Limb (tissue), 2 donors: ENCODE data around the gene PFKFB2.

Experiments used
- DNase-seq, 2 donors: peaks; one replicate each; pipeline ENCODE4 v3.0.0-alpha.2; 2016; ENCODE audit errors: extremely low spot score in 2 of 2

Gene PFKFB2

DNA sequence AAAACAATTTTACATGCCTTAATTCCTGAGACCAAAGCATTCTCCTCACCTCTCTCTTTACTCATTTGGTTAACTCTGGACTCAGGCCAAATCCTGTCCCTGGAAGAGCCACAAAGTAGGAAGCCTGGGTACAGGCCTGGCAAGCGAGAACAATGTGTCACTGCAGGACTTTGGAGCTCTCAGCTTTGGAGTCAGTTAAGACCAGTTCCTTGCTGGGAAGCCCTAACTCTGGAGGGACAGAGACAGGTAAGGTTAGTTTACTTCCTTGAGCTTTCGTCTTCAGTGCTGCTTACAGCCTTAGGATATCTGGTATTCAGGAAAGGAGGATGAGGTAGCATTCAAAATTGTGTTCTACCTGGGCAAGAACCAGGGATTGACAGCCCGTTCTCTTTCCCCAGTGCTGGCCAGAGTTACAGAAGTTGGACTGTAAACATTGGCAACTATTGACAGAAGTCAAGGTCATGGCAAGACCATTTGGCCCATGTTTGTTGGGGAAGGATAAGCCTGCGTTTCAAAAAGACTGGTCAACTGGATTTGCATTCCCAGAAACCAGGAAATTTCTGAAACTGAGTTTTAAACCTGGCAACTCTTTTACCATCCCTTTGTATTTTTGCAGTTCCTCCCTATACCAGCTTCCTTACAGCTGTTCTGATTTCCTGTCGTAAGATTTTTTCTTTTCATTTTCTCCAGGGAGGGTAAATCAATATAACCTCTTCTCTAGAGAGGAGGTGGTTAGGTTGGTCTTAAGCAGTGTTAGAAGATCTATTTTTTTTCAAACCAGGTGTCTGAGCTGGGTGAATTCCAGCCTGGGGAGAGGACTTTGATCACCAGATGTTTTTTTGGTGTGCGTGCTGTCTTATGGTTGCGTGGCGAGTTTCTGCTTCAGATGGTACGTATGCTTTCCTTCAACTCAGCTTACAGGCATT is 35.9 kb downstream of the PFKFB2 start, which contains the start of gene C4BPB:
C4BPB (plus strand) TSS at position 160 of the 926 bp plus-strand sequence; CDS start at position 832, 672 bp downstream.
- no peak for DNase-seq

DNA sequence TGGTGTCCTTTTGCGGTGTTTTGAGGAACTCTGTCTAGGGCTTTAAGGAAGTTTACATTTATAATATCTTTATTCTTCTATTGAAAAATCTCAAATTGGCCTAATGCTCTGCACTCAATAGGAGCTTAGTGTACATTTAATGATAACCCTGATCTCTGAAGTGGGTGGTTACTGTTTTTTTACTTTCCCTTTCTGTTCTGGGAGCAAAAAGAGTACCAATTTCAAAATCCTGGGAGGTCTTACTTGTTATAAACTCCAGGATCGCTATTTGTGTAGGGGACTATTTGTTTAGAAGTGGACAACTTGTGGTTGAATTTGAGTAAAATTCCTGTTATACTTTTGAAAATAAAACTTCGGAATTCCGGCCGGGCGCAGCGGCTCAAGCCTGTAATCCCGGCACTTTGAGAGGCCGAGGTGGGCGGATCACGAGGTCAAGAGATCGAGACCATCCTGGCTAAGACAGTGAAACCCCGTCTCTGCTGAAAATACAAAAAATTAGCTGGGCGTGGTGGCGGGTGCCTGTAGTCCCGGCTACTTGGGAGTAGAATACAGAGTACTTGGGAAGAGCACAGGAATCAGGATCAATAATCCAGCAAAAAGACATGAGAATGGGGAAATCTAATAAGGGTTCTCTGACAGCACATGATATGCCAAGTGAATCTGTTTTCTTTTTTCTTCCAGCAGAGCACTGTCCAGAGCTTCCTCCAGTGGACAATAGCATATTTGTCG is 36.7 kb downstream of the PFKFB2 start:
- DNase-seq: no peak

DNA sequence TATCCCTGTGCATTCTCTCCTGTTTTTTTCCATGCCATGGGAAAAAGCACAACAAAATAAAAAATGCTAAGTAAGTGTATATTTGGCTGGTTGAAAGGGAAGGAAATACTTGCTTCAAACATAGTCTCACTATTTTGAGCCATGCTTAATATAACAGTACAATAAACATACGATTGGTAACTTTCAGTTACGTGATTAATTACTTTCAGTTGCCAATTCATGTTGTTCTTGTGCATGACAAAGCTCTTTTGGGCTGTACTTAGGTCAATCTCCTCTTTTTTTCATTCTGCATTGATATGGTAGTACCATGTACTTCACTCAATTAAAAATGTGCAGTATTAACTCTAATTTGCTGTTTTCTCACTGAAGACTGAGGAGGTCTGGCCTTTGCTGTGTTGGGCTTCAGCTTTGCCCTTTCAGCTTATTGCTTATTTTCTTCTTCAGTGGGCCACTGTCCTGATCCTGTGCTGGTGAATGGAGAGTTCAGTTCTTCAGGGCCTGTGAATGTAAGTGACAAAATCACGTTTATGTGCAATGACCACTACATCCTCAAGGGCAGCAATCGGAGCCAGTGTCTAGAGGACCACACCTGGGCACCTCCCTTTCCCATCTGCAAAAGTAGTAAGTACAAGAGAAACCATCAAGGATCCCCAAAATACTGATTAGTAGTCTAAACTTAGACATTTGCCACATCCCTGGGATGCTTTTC is 38.3 kb downstream of the PFKFB2 start:
- no peak for DNase-seq

- DNase-seq: no peak
These were observed 40.9 kb downstream of the PFKFB2 start for GRCh38 chr1:207093944-207094343.

GRCh38 chr1:207097871-207098324 is 44.8 kb downstream of the PFKFB2 start:
- no peak for DNase-seq

- DNase-seq: no peak
These were observed 48.6 kb downstream of the PFKFB2 start for GRCh38 chr1:207101720-207102119.

- no peak for DNase-seq
These were observed 49.1 kb downstream of the PFKFB2 start for GRCh38 chr1:207102146-207102545.

DNA sequence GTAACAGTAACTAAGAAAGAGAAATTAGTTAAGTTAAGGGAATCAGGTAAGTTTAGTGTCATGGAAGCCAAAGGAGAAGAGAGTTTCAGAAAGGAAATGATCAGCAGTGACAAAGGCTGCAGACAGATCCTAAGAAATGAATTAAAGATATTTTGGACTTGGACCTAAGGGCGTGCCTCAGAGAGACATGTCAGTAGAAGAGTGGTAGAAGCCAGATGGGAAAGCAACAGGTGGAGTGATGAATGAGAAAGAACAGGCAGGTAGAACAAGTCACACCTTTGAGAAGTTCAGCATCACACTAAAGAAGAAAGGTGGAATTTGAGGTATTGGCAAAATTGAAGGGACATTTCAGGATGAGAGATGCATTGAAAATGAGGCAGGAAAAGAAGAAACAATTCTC is 49.6 kb downstream of the PFKFB2 start:
- no peak for DNase-seq

DNA sequence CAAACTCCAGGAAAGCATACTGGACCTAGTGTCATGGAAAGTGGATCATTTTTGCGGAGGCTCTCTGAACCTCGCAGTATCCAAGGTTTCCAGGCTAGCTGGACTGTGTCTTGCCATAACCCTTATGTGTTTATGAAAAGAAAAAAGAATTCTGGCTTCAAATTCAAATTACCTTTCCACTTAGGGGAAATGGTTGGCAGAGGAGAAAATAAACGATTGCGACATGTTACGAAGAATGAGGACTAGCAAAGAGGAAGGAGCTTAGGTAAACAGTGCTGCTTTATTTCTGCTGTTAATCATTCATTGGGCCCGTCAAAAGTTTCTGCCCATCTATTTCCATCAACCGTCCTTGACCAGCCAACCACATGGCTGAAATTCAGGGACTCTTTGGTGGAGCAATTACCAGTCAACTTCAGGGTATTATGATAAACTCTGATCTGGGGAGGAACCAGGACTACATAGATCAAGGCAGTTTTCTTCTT is 50.9 kb downstream of the PFKFB2 start, which contains the start of gene C4BPA:
C4BPA (plus strand) TSS at position 342 of the 482 bp plus-strand sequence. CDS start 8,793 bp downstream, outside the sequence.
- DNase-seq: no peak

- no peak for DNase-seq
These were observed 55.9 kb downstream of the PFKFB2 start for GRCh38 chr1:207109004-207109403.

DNA sequence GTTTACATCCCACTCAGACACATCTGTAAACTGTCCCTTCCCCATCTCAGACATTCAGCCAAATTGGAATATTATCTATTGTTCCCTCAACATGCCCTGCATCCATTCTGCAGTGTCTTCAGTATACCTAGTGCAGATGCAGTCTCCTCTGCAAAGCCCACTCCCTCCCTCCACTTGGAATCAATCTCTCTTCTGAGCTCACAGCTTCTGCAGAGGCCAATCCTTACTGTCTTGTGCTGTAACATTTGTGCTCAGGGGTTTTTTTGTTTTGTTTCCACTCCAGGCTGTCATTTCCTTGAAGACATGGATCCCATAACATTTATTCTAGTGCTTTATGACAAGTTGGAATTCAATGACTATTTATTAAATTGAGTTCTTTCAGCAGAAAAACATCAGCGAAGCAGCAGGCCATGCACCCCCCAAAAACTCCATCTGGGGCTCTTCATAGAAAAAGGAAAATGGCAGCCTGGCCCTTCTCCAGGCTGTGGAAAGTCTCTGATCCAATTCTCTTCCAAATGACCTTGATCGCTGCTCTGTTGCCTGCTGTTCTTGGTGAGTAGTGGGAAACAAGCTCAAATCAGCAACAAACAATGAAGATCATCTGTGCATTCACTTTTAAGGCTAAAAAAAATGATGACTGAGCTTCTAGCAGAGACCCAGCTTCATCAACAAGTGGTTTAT is 59.7 kb downstream of the PFKFB2 start:
- DNase-seq: no peak

- DNase-seq: no peak
These were observed 62.2 kb downstream of the PFKFB2 start for GRCh38 chr1:207115269-207115668.

- DNase-seq: no peak
These were observed 71.3 kb downstream of the PFKFB2 start for GRCh38 chr1:207124389-207124788.

DNA sequence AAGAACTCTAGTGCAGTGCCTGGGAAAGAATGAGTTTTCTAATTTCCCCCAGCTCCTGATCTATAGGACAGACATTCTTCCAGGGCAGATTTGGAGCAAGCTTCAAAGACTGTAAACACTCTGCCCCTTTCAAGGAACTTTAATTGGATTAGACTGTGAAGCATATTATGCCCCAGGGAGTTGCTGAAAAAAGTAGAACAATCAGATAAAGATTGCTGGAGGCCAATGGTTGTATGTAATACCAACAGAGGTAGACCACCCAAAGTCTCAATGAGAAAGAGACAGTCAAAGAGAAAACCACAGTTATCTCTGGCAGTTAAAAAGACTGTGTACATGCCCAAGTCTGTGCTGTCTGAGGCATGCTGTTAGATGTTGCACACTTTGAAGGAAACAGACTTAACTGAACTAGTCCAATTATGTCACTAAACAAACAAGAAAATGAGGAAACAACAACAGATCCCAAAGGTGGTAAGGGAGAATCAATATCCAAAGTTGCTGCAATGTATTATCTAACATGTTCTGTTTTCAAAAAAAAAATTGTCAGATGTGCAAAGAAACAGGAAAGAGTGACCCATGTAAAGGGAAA is 75.4 kb downstream of the PFKFB2 start:
- no peak for DNase-seq

GRCh38 chr1:207129053-207129452 is 76.0 kb downstream of the PFKFB2 start:
- no peak for DNase-seq
